ENCODE data around the gene TARS3. TPM values are rescaled to one million over a fixed set of nuclear protein-coding genes. Genes with fewer than 3 reads are reported as not detected.

Gene TARS3
- total RNA-seq, 1 experiment from 2014 or later, result 4.6 TPM

DNA sequence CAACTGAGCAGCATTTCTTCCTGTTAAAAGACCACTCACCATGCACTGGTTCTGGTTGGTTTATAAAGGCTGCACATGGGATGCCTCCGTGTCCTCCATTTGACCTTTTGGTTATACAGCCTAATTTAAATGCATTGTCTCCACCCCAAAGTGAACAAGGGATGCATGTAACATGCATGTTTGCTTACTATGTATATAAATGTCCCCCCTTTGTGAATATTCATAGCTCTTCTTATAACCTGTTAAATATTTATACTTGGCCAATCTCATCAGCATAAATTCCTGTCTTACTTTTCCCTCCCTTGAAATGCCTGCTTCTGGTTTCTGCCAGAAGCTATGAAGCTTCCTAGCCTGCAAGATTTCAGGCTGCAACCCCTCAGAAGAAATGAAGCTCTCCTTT is 27.4 kb downstream of the TARS3 start:
- Histone ChIP-seq H3K4me1 (replicated peaks; ENCODE audit: insufficient read depth) (no peaks in the 10 kb centered on the region), H3K27me3 (ENCODE audit: insufficient read depth, low read depth) (no peaks in the 10 kb centered on the region), H3K27ac (no peak overlapping the region), H4K20me1 (ENCODE audit: insufficient read depth) (no peaks in the 10 kb centered on the region), H3K9me3 (ENCODE audit: insufficient read depth, low read depth) (no peaks in the 10 kb centered on the region), H2AFZ (no peak overlapping the region), H3F3A (ENCODE audit: insufficient read depth, low read depth) (no peaks in the 10 kb centered on the region), H3K9me2 (ENCODE audit: insufficient read depth) (no peaks in the 10 kb centered on the region), H3K4me2 (no peak overlapping the region), H3K4me3 (no peak overlapping the region), H3K79me2 (ENCODE audit: low read depth) (no peaks in the 10 kb centered on the region), H3K36me3 (ENCODE audit: low read depth) (no peaks in the 10 kb centered on the region)
- TF ChIP-seq EZH2 (IDR thresholded peaks at IDR 0.05; ENCODE audit: low read depth), result no peak
- TF ChIP-seq, protein P1, sequence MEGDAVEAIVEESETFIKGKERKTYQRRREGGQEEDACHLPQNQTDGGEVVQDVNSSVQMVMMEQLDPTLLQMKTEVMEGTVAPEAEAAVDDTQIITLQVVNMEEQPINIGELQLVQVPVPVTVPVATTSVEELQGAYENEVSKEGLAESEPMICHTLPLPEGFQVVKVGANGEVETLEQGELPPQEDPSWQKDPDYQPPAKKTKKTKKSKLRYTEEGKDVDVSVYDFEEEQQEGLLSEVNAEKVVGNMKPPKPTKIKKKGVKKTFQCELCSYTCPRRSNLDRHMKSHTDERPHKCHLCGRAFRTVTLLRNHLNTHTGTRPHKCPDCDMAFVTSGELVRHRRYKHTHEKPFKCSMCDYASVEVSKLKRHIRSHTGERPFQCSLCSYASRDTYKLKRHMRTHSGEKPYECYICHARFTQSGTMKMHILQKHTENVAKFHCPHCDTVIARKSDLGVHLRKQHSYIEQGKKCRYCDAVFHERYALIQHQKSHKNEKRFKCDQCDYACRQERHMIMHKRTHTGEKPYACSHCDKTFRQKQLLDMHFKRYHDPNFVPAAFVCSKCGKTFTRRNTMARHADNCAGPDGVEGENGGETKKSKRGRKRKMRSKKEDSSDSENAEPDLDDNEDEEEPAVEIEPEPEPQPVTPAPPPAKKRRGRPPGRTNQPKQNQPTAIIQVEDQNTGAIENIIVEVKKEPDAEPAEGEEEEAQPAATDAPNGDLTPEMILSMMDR (conservative IDR thresholded peaks at IDR 0.05), result no peak
- intact Hi-C loops (cut with micrococcal nuclease; ENCODE audit: unreplicated experiment), result no loop called here
- BruUV-seq (replicated peaks), result no TSS peak
- no peak for DNase-seq
- POLR2A ChIA-PET (ENCODE audit: unreplicated experiment), result no interaction called here
- CTCF ChIA-PET, result no interaction called here

DNA sequence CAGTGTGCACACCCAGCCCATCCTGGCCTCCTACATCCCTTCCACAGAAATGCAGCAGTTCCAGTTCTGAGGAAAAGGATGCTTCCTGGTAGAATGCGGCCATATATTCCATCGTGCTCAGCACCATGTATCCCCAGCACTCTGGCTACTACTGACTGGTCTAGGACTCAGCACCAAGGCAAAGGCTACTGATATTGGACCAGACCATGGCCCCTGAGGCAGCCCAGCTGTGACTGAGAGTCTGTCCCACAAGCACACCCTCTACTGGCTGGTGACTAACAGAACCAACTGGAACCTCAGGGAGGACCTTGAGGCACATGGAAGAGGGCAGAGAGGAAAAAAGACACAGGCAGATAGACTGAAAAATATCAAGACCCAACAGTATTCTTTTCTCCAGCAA is 30.0 kb downstream of the TARS3 start:
- Histone ChIP-seq H3F3A (ENCODE audit: insufficient read depth, low read depth) (no peaks in the 10 kb centered on the region), H3K27me3 (ENCODE audit: insufficient read depth, low read depth) (no peaks in the 10 kb centered on the region), H3K4me1 (replicated peaks; ENCODE audit: insufficient read depth) (no peaks in the 10 kb centered on the region), H3K27ac (no peak overlapping the region), H4K20me1 (ENCODE audit: insufficient read depth) (no peaks in the 10 kb centered on the region), H3K4me3 (no peak overlapping the region), H3K9me2 (ENCODE audit: insufficient read depth) (no peaks in the 10 kb centered on the region), H3K36me3 (ENCODE audit: low read depth) (no peaks in the 10 kb centered on the region), H3K79me2 (ENCODE audit: low read depth) (no peaks in the 10 kb centered on the region), H3K9me3 (ENCODE audit: insufficient read depth, low read depth) (no peaks in the 10 kb centered on the region), H2AFZ (no peak overlapping the region), H3K4me2 (no peak overlapping the region)
- no TSS peak for BruUV-seq (replicated peaks)
- intact Hi-C loops (cut with micrococcal nuclease; ENCODE audit: unreplicated experiment), result no loop called here
- ChIA-PET CTCF (no interaction called here), POLR2A (ENCODE audit: unreplicated experiment) (no interaction called here)
- no peak for TF ChIP-seq EZH2 (IDR thresholded peaks at IDR 0.05; ENCODE audit: low read depth)
- TF ChIP-seq, protein P1 (conservative IDR thresholded peaks at IDR 0.05), result no peak
- DNase-seq, result no peak

DNA sequence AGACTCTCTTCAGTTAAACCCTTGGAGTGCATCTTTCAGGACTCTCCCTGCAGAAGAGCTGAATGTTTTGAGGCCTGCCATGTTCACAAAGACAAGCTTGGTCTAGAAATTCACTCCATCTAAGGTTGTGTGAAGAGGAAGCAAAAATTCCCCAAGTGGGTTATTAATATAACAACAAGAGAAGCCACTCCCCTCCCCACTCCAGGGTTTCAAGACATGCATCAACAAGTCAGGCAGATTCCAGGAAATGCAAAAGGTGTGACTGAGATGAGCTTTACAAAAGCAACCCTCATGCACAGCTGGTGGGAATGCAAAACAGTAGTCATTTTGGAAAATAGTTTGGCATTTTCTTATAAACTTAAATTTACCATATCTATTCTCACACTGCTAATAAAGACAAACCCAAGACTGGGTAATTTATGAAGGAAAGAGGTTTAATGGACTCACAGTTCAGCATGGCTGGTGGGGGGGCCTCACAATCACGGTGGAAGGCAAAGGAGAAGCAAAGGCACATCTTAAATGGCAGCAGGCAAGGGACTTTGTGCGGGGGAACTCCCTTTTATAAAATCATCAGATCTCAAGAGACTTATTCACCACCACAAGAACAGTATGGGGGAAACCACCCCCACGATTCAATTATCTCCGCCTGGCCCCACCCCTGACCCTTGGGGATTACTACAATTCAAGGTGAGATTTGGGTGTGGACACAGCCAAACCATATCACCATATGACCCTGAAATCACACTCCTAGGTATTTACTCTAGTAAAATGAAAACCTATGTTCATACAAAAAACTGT is 31.3 kb downstream of the TARS3 start:
- no peak for DNase-seq
- TF ChIP-seq, protein P1 (conservative IDR thresholded peaks at IDR 0.05), result no peak
- TF ChIP-seq EZH2 (IDR thresholded peaks at IDR 0.05; ENCODE audit: low read depth), result no peak
- no peaks in the 10 kb centered on the region for H4K20me1 ChIP-seq (ENCODE audit: insufficient read depth)

More for the DNA sequence above, 31.3 kb downstream of the TARS3 start:
- H3K27ac ChIP-seq, result no peak overlapping the region
- no peaks in the 10 kb centered on the region for H3K27me3 ChIP-seq (ENCODE audit: insufficient read depth, low read depth)
- no peaks in the 10 kb centered on the region for H3K79me2 ChIP-seq (ENCODE audit: low read depth)
- H3K36me3 ChIP-seq (ENCODE audit: low read depth), result no peaks in the 10 kb centered on the region
- BruUV-seq (replicated peaks), result no TSS peak
- no peaks in the 10 kb centered on the region for H3K9me2 ChIP-seq (ENCODE audit: insufficient read depth)
- ChIA-PET POLR2A (ENCODE audit: unreplicated experiment) (interaction anchor here (0.7 kb wide), 1 partner anchor 29 kb away, joined by 3 read pairs; no protein-coding TSS in a partner anchor), CTCF (no interaction called here)
- H3K4me2 ChIP-seq, result no peak overlapping the region
- no peaks in the 10 kb centered on the region for H3F3A ChIP-seq (ENCODE audit: insufficient read depth, low read depth)
- intact Hi-C loops (cut with micrococcal nuclease; ENCODE audit: unreplicated experiment), result no loop called here
- H3K4me3 ChIP-seq, result no peak overlapping the region
- H2AFZ ChIP-seq, result no peak overlapping the region
- no peaks in the 10 kb centered on the region for H3K4me1 ChIP-seq (replicated peaks; ENCODE audit: insufficient read depth)
- H3K9me3 ChIP-seq (ENCODE audit: insufficient read depth, low read depth), result no peaks in the 10 kb centered on the region
